PFSK-1 (cell line): ENCODE measurements around the gene RPEL1.

ENCODE experiments used
- POLR2AphosphoS5 ChIP-seq: IDR thresholded peaks from 2 replicates; pipeline ENCODE4 v1.6.1; 2012; ENCODE audit warnings: low read depth, mild to moderate bottlenecking, control low read depth, low read length, moderate library complexity
- TF ChIP-seq, protein P1 (sequence below), 2 experiments: IDR thresholded peaks; 2 replicates each; pipeline versions ENCODE4 v1.6.1 to v1.8.0; 2011 to 2012; ENCODE audit warnings: low read depth in 2 of 2, low read length in 2 of 2, control low read depth in 1 of 2, inconsistent platforms in 1 of 2, mild to moderate bottlenecking in 1 of 2, moderate library complexity in 1 of 2; ENCODE audit not compliant: insufficient read depth in 1 of 2

- no peak for TF ChIP-seq POLR2AphosphoS5
- TF ChIP-seq, protein P1, sequence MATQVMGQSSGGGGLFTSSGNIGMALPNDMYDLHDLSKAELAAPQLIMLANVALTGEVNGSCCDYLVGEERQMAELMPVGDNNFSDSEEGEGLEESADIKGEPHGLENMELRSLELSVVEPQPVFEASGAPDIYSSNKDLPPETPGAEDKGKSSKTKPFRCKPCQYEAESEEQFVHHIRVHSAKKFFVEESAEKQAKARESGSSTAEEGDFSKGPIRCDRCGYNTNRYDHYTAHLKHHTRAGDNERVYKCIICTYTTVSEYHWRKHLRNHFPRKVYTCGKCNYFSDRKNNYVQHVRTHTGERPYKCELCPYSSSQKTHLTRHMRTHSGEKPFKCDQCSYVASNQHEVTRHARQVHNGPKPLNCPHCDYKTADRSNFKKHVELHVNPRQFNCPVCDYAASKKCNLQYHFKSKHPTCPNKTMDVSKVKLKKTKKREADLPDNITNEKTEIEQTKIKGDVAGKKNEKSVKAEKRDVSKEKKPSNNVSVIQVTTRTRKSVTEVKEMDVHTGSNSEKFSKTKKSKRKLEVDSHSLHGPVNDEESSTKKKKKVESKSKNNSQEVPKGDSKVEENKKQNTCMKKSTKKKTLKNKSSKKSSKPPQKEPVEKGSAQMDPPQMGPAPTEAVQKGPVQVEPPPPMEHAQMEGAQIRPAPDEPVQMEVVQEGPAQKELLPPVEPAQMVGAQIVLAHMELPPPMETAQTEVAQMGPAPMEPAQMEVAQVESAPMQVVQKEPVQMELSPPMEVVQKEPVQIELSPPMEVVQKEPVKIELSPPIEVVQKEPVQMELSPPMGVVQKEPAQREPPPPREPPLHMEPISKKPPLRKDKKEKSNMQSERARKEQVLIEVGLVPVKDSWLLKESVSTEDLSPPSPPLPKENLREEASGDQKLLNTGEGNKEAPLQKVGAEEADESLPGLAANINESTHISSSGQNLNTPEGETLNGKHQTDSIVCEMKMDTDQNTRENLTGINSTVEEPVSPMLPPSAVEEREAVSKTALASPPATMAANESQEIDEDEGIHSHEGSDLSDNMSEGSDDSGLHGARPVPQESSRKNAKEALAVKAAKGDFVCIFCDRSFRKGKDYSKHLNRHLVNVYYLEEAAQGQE (IDR thresholded peaks at IDR 0.05; ENCODE audit: insufficient read depth in 1 of 2, low read depth in 2 of 2, low read length in 2 of 2), result no peak
These were observed 9.9 kb upstream of the RPEL1 start for GRCh38 chr10:103235775-103236174.
